Muscle layer of duodenum (tissue), 2 donors: ENCODE data around the gene RSBN1.
"Not testable (repeated sequence)": the region's sequence is repeated elsewhere in the genome, so short reads cannot be mapped to it uniquely, and the experiment has no call there.

Source experiments
- H3K27ac ChIP-seq: one replicate; pipeline ENCODE4 v1.7.0; 2013; ENCODE audit warnings: mild to moderate bottlenecking, low read length
- H3K27me3 ChIP-seq: one replicate; pipeline ENCODE4 v1.7.0; 2013; ENCODE audit warnings: low read depth, mild to moderate bottlenecking, control low read depth, low read length
- H3K36me3 ChIP-seq, 2 donors: one replicate each; pipeline ENCODE4 v1.7.0; 2013; ENCODE audit warnings: low read length in 2 of 2, control low read depth in 1 of 2, mild to moderate bottlenecking in 1 of 2; ENCODE audit not compliant: insufficient read depth in 2 of 2, control insufficient read depth in 1 of 2
- H3K4me1 ChIP-seq, 2 donors: one replicate each; pipeline ENCODE4 v1.7.0; 2013; ENCODE audit warnings: low read length in 2 of 2, mild to moderate bottlenecking in 2 of 2, control low read depth in 1 of 2, moderate library complexity in 1 of 2; ENCODE audit not compliant: insufficient read depth in 2 of 2, control insufficient read depth in 1 of 2
- H3K4me3 ChIP-seq, 2 donors: one replicate each; pipeline ENCODE4 v1.7.0; 2013; ENCODE audit warnings: low read length in 2 of 2, low read depth in 1 of 2, mild to moderate bottlenecking in 1 of 2
- H3K9me3 ChIP-seq, 2 donors: one replicate each; pipeline ENCODE4 v1.7.0; 2013; ENCODE audit warnings: low read length in 2 of 2, control low read depth in 1 of 2, mild to moderate bottlenecking in 1 of 2; ENCODE audit not compliant: control insufficient read depth in 1 of 2
- donor health status: healthy.

RSBN1 gene

GRCh38 chr1:113811888-113812660 lies at the start of gene RSBN1:
RSBN1 (minus strand) TSS chr1:113812476; CDS start chr1:113812412, 64 bp downstream.
- Histone ChIP-seq H3K4me1 (peaks cover 17 to 20% of the 10 kb centered on the region in 2 donors), H3K27me3 (no peaks in the 10 kb centered on the region), H3K4me3 (peak within 1 kb of the TSS; percentile 77 to 97), H3K36me3 (peaks cover 0 to 4% of the 10 kb centered on the region in 2 donors), H3K27ac (peak within 1 kb of the TSS; percentile 96), H3K9me3 (no peaks in the 10 kb centered on the region)

- Histone ChIP-seq H3K9me3 (no peaks in the 10 kb centered on the region), H3K36me3 (no peaks in the 10 kb centered on the region), H3K27ac (no peak overlapping the region), H3K4me3 (no peak overlapping the region), H3K27me3 (no peaks in the 10 kb centered on the region), H3K4me1 (peaks cover 3 to 4% of the 10 kb centered on the region in 2 donors)
Observed at GRCh38 chr1:113861641-113862040, 49.4 kb upstream of the RSBN1 start.

GRCh38 chr1:113860891-113861290 lies 48.6 kb upstream of the RSBN1 start:
- H3K27me3 ChIP-seq = no peaks in the 10 kb centered on the region
- H3K4me3 ChIP-seq = no peak overlapping the region
- no peak overlapping the region for H3K27ac ChIP-seq
- no peaks in the 10 kb centered on the region for H3K9me3 ChIP-seq
- no peaks in the 10 kb centered on the region for H3K36me3 ChIP-seq
- H3K4me1 ChIP-seq = peaks cover 3 to 4% of the 10 kb centered on the region in 2 donors

- no peak overlapping the region for H3K4me3 ChIP-seq
- no peaks in the 10 kb centered on the region for H3K36me3 ChIP-seq
- no peak overlapping the region for H3K27ac ChIP-seq
- no peaks in the 10 kb centered on the region for H3K9me3 ChIP-seq
- peaks cover 3 to 4% of the 10 kb centered on the region in 2 donors for H3K4me1 ChIP-seq
- H3K27me3 ChIP-seq = no peaks in the 10 kb centered on the region
Observed at GRCh38 chr1:113859478-113860175, 47.4 kb upstream of the RSBN1 start.

- Histone ChIP-seq H3K9me3 (no peaks in the 10 kb centered on the region), H3K27ac (no peak overlapping the region), H3K4me1 (peaks cover 3 to 4% of the 10 kb centered on the region in 2 donors), H3K36me3 (no peaks in the 10 kb centered on the region), H3K4me3 (no peak overlapping the region), H3K27me3 (no peaks in the 10 kb centered on the region)
Observed at GRCh38 chr1:113858982-113859381, 46.7 kb upstream of the RSBN1 start.

GRCh38 chr1:113858418-113858817 lies 46.1 kb upstream of the RSBN1 start:
- Histone ChIP-seq H3K4me1 (peaks cover 3 to 4% of the 10 kb centered on the region in 2 donors), H3K9me3 (no peaks in the 10 kb centered on the region), H3K27me3 (no peaks in the 10 kb centered on the region), H3K36me3 (no peaks in the 10 kb centered on the region), H3K4me3 (no peak overlapping the region), H3K27ac (no peak overlapping the region)

GRCh38 chr1:113857776-113858175 lies 45.5 kb upstream of the RSBN1 start:
- H3K4me3 ChIP-seq = no peak overlapping the region
- no peaks in the 10 kb centered on the region for H3K9me3 ChIP-seq
- no peaks in the 10 kb centered on the region for H3K36me3 ChIP-seq
- no peaks in the 10 kb centered on the region for H3K27me3 ChIP-seq
- peaks cover 3 to 4% of the 10 kb centered on the region in 2 donors for H3K4me1 ChIP-seq
- H3K27ac ChIP-seq = no peak overlapping the region

- H3K27me3 ChIP-seq = no peaks in the 10 kb centered on the region
- no peaks in the 10 kb centered on the region for H3K36me3 ChIP-seq
- no peak overlapping the region for H3K27ac ChIP-seq
- H3K9me3 ChIP-seq = no peaks in the 10 kb centered on the region
- peaks cover 3 to 4% of the 10 kb centered on the region in 2 donors for H3K4me1 ChIP-seq
- no peak overlapping the region for H3K4me3 ChIP-seq
Observed at GRCh38 chr1:113856401-113856790, 44.1 kb upstream of the RSBN1 start.

GRCh38 chr1:113855630-113856400 lies 43.5 kb upstream of the RSBN1 start:
- H3K4me3 ChIP-seq = no peak overlapping the region
- H3K4me1 ChIP-seq = peaks cover 3 to 4% of the 10 kb centered on the region in 2 donors
- H3K36me3 ChIP-seq = no peaks in the 10 kb centered on the region
- no peaks in the 10 kb centered on the region for H3K27me3 ChIP-seq
- no peaks in the 10 kb centered on the region for H3K9me3 ChIP-seq
- no peak overlapping the region for H3K27ac ChIP-seq

GRCh38 chr1:113854234-113854633 lies 42.0 kb upstream of the RSBN1 start:
- Histone ChIP-seq H3K4me3 (no peak overlapping the region), H3K36me3 (no peaks in the 10 kb centered on the region), H3K9me3 (no peaks in the 10 kb centered on the region), H3K4me1 (no peaks in the 10 kb centered on the region), H3K27ac (no peak overlapping the region), H3K27me3 (no peaks in the 10 kb centered on the region)

GRCh38 chr1:113852694-113853093 lies 40.4 kb upstream of the RSBN1 start:
- H3K9me3 ChIP-seq, H3K27me3 ChIP-seq, H3K36me3 ChIP-seq, H3K4me1 ChIP-seq, H3K27ac ChIP-seq, H3K4me3 ChIP-seq: not testable (repeated sequence)
